CD4-positive, alpha-beta T cell (primary cell): ENCODE measurements around the gene USP6NL. TPM values are rescaled to one million over a fixed set of nuclear protein-coding genes. Genes with fewer than 3 reads are reported as not detected.
"Not testable (repeated sequence)": the region's sequence is repeated elsewhere in the genome, so short reads cannot be mapped to it uniquely, and the experiment has no call there.

ENCODE experiments used
- ATAC-seq: fragments of 200-7000 bp; cut with Tn5 transposase; one replicate; pipeline ENCODE4 v1.10.0; 2022; ENCODE audit warnings: mild to moderate bottlenecking; ENCODE audit not compliant: poor library complexity
- CTCF ChIA-PET: fragments of 350-600 bp; sonication (Branson Sonifier 250); formaldehyde crosslinking; loops from one replicate; lab custom pipeline; 2021; ENCODE audit warnings: antibody characterized with exemption, inconsistent platforms; lab: Charles Lee
- POLR2A ChIA-PET: fragments of 350-600 bp; sonication (Branson Sonifier 250); formaldehyde crosslinking; loops from one replicate; lab custom pipeline; 2021; ENCODE audit warnings: antibody characterized with exemption, inconsistent platforms; lab: Charles Lee
- DNase-seq, 14 experiments: peaks; one replicate each; pipeline ENCODE4 v3.0.0-alpha.2; 2013 to 2020; ENCODE audit warnings: mixed read lengths in 2 of 14
- H3K27ac ChIP-seq, 2 donors: one replicate each; pipeline versions ENCODE4 v1.5.1 to v1.7.0; 2013; ENCODE audit warnings: low read length in 2 of 2, low read depth in 1 of 2, mild to moderate bottlenecking in 1 of 2
- H3K27me3 ChIP-seq, 2 experiments: 1 replicate in 1 of 2; 2 replicates in 1 of 2; pipeline versions ENCODE4 v1.6.1 to v1.7.0; 2013; ENCODE audit warnings: low read length in 2 of 2, control low read depth in 1 of 2, mild to moderate bottlenecking in 1 of 2, moderate library complexity in 1 of 2; ENCODE audit not compliant: insufficient read depth in 2 of 2, control insufficient read depth in 1 of 2
- H3K36me3 ChIP-seq: one replicate; pipeline ENCODE4 v1.6.1; 2013; ENCODE audit warnings: low read length, control low read depth; ENCODE audit not compliant: insufficient read depth
- H3K4me1 ChIP-seq: one replicate; pipeline ENCODE4 v1.6.1; 2013; ENCODE audit warnings: low read length, control low read depth; ENCODE audit not compliant: insufficient read depth
- H3K4me3 ChIP-seq: one replicate; pipeline ENCODE4 v1.5.1; 2013; ENCODE audit warnings: mild to moderate bottlenecking, low read length, moderate library complexity
- H3K9me3 ChIP-seq, 2 experiments: 1 replicate in 1 of 2; 2 replicates in 1 of 2; pipeline versions ENCODE4 v1.6.1 to v1.7.0; 2013; ENCODE audit warnings: low read length in 2 of 2, mild to moderate bottlenecking in 2 of 2, control low read depth in 1 of 2, moderate library complexity in 1 of 2; ENCODE audit not compliant: control insufficient read depth in 1 of 2, insufficient read depth in 1 of 2
- H3K27ac Mint-ChIP-seq: one replicate; pipeline ENCODE4 v1.8.0; 2020; ENCODE audit warnings: mixed read lengths
- H3K27me3 Mint-ChIP-seq: one replicate; pipeline ENCODE4 v1.8.0; 2021; ENCODE audit warnings: mixed read lengths
- H3K36me3 Mint-ChIP-seq: one replicate; pipeline ENCODE4 v1.8.0; 2021; ENCODE audit warnings: low read depth, mixed read lengths
- H3K4me1 Mint-ChIP-seq: one replicate; pipeline ENCODE4 v1.8.0; 2021; ENCODE audit warnings: low read depth, mixed read lengths
- H3K4me3 Mint-ChIP-seq: one replicate; pipeline ENCODE4 v1.8.0; 2020; ENCODE audit warnings: mild to moderate bottlenecking, mixed read lengths
- H3K9me3 Mint-ChIP-seq: one replicate; pipeline ENCODE4 v1.8.0; 2020; ENCODE audit warnings: mixed read lengths
- CTCF ChIP-seq: fragments of 200-600 bp; IDR thresholded peaks from one replicate; pipeline ENCODE4 v1.8.0; 2022; ENCODE audit warnings: antibody characterized with exemption, mild to moderate bottlenecking
- intact Hi-C, 2 experiments: fragments of 100-400 bp; cut with DNase I in 1 of 2; cut with micrococcal nuclease in 1 of 2; formaldehyde crosslinking; loops; one replicate each; pipeline versions ENCODE4 v1.15.1 to v1.9.0; 2023 to 2025; cut with DNase I, micrococcal nuclease
- total RNA-seq, 174 experiments: library from RNA in 2 of 174; stranded (reverse) in 2 of 174; gene quantifications; one replicate each; pipeline ENCODE4 v1.2.3 and lab custom pipeline; 2021 to 2026

USP6NL gene
- total RNA-seq, 2 experiments from 2014 or later, result 5.2 to 5.6 TPM

GRCh38 chr10:11629731-11630130, 18.3 kb upstream of the USP6NL start:
- Histone ChIP-seq H3K27me3 (no peaks in the 10 kb centered on the region), H3K4me1 (peaks cover 8% of the 10 kb centered on the region), H3K36me3 (no peaks in the 10 kb centered on the region), H3K9me3 (no peaks in the 10 kb centered on the region), H3K27ac (no peak overlapping the region), H3K4me3 (no peak overlapping the region)
- Mint-ChIP-seq H3K9me3 (no peaks in the 10 kb centered on the region), H3K4me1 (peaks cover 19% of the 10 kb centered on the region), H3K36me3 (no peaks in the 10 kb centered on the region), H3K27ac (no peak overlapping the region), H3K27me3 (no peaks in the 10 kb centered on the region), H3K4me3 (no peak overlapping the region)
- TF ChIP-seq CTCF, result no peak
- CTCF ChIA-PET, result no interaction called here
- no peak for ATAC-seq
- POLR2A ChIA-PET, result no interaction called here
- intact Hi-C loops, result no loop called here
- DNase-seq, result no peak

GRCh38 chr10:11627941-11628340, 16.5 kb upstream of the USP6NL start:
- H3K27ac ChIP-seq, H3K9me3 ChIP-seq, ATAC-seq, intact Hi-C loops, CTCF ChIA-PET, POLR2A ChIA-PET, H3K27me3 Mint-ChIP-seq, H3K36me3 Mint-ChIP-seq, H3K4me3 ChIP-seq, H3K9me3 Mint-ChIP-seq, H3K4me1 ChIP-seq, H3K27ac Mint-ChIP-seq, H3K36me3 ChIP-seq, DNase-seq, H3K27me3 ChIP-seq, H3K4me3 Mint-ChIP-seq: not testable (repeated sequence)
- peaks cover 16% of the 10 kb centered on the region for H3K4me1 Mint-ChIP-seq

- no peaks in the 10 kb centered on the region for H3K4me1 Mint-ChIP-seq
- no peak overlapping the region for H3K4me3 ChIP-seq
- peaks cover 0 to 4% of the 10 kb centered on the region in 2 experiments for H3K27me3 ChIP-seq
- CTCF ChIA-PET, result no interaction called here
- intact Hi-C loops, result no loop called here
- no peaks in the 10 kb centered on the region for H3K4me1 ChIP-seq
- H3K36me3 ChIP-seq, result no peaks in the 10 kb centered on the region
- H3K9me3 ChIP-seq, result no peaks in the 10 kb centered on the region
- no peak for TF ChIP-seq CTCF
- POLR2A ChIA-PET, result no interaction called here
- no peaks in the 10 kb centered on the region for H3K36me3 Mint-ChIP-seq
- ATAC-seq (no peak), DNase-seq (no peak)
- H3K27ac Mint-ChIP-seq, result no peak overlapping the region
- no peaks in the 10 kb centered on the region for H3K9me3 Mint-ChIP-seq
- no peak overlapping the region for H3K27ac ChIP-seq
- H3K27me3 Mint-ChIP-seq, result no peaks in the 10 kb centered on the region
- no peak overlapping the region for H3K4me3 Mint-ChIP-seq
Observed at GRCh38 chr10:11626071-11626470, 14.6 kb upstream of the USP6NL start.

GRCh38 chr10:11625019-11625735, 13.7 kb upstream of the USP6NL start:
- Histone ChIP-seq H3K27ac (no peak overlapping the region), H3K4me3 (no peak overlapping the region), H3K9me3 (no peaks in the 10 kb centered on the region), H3K36me3 (no peaks in the 10 kb centered on the region), H3K27me3 (peaks cover 0 to 4% of the 10 kb centered on the region in 2 experiments), H3K4me1 (no peaks in the 10 kb centered on the region)
- DNase-seq (peak in 2 of 14 experiments; percentile 62 to 66), ATAC-seq (no peak)
- no peak for TF ChIP-seq CTCF
- Mint-ChIP-seq H3K9me3 (no peaks in the 10 kb centered on the region), H3K27me3 (no peaks in the 10 kb centered on the region), H3K36me3 (no peaks in the 10 kb centered on the region), H3K4me3 (no peak overlapping the region), H3K4me1 (no peaks in the 10 kb centered on the region), H3K27ac (no peak overlapping the region)
- intact Hi-C loops, result no loop called here
- ChIA-PET CTCF (no interaction called here), POLR2A (no interaction called here)
